ENCODE measurements around the gene FAM184A. TPM values are rescaled to one million over a fixed set of nuclear protein-coding genes. Genes with fewer than 3 reads are reported as not detected.

FAM184A gene
- total RNA-seq, 4 donors from 2014 or later: 0.19 to 6.8 (median 1.8) TPM

GRCh38 chr6:119073307-119074051, 5.0 kb downstream of the FAM184A start:
- no peak overlapping the region for H3K27ac ChIP-seq

GRCh38 chr6:119071576-119071975, 6.9 kb downstream of the FAM184A start:
- TF ChIP-seq CTCF (IDR thresholded peaks at IDR 0.05): no peak
- no peak for TF ChIP-seq POLR2AphosphoS5 (IDR thresholded peaks at IDR 0.05)
- TF ChIP-seq POLR2A (IDR thresholded peaks at IDR 0.05): no peak
- Histone ChIP-seq H3K9me3 (no peaks in the 10 kb centered on the region), H3K4me3 (no peak overlapping the region), H3K4me1 (no peaks in the 10 kb centered on the region), H3K27me3 (no peaks in the 10 kb centered on the region), H3K27ac (no peak overlapping the region), H3K36me3 (no peaks in the 10 kb centered on the region)
- DNase-seq (ENCODE audit: low spot score in 2 of 2): no peak
- WGBS: 96% methylated on average over 2 of the region's 2 CpGs

More at GRCh38 chr6:119073307-119074051, 5.0 kb downstream of the FAM184A start:
- Histone ChIP-seq H3K9me3 (no peaks in the 10 kb centered on the region), H3K4me3 (no peak overlapping the region), H3K27me3 (no peaks in the 10 kb centered on the region), H3K36me3 (no peaks in the 10 kb centered on the region), H3K4me1 (peaks cover 11% of the 10 kb centered on the region)
- no peak for DNase-seq (ENCODE audit: low spot score in 2 of 2)
- TF ChIP-seq CTCF (IDR thresholded peaks at IDR 0.05) (no peak), EP300 (IDR thresholded peaks at IDR 0.05) (no peak), POLR2A (IDR thresholded peaks at IDR 0.05) (no peak), POLR2AphosphoS5 (IDR thresholded peaks at IDR 0.05) (no peak)
- WGBS: 84% methylated on average over 4 of the region's 4 CpGs

GRCh38 chr6:119067091-119067490, 11.4 kb downstream of the FAM184A start:
- no peak for TF ChIP-seq EP300 (IDR thresholded peaks at IDR 0.05)
- no peak for TF ChIP-seq POLR2A (IDR thresholded peaks at IDR 0.05)
- TF ChIP-seq POLR2AphosphoS5 (IDR thresholded peaks at IDR 0.05): no peak
- no peak for TF ChIP-seq CTCF (IDR thresholded peaks at IDR 0.05)
- no peak overlapping the region for H3K27ac ChIP-seq
- H3K9me3 ChIP-seq: no peaks in the 10 kb centered on the region
- H3K36me3 ChIP-seq: no peaks in the 10 kb centered on the region
- H3K4me3 ChIP-seq: no peak overlapping the region
- no peak for DNase-seq (ENCODE audit: low spot score in 2 of 2)
- H3K27me3 ChIP-seq: no peaks in the 10 kb centered on the region
- H3K4me1 ChIP-seq: no peaks in the 10 kb centered on the region

- Histone ChIP-seq H3K27ac (no peak overlapping the region), H3K4me1 (no peaks in the 10 kb centered on the region), H3K27me3 (no peaks in the 10 kb centered on the region), H3K36me3 (no peaks in the 10 kb centered on the region), H3K4me3 (no peak overlapping the region), H3K9me3 (no peaks in the 10 kb centered on the region)
- WGBS: 89% methylated on average over 1 of the region's 1 CpG
- TF ChIP-seq POLR2A (IDR thresholded peaks at IDR 0.05) (no peak), POLR2AphosphoS5 (IDR thresholded peaks at IDR 0.05) (no peak), CTCF (IDR thresholded peaks at IDR 0.05) (no peak), EP300 (IDR thresholded peaks at IDR 0.05) (no peak)
- no peak for DNase-seq (ENCODE audit: low spot score in 2 of 2)
Observed at GRCh38 chr6:119066517-119066916, 11.9 kb downstream of the FAM184A start.

GRCh38 chr6:119065955-119066354, 12.5 kb downstream of the FAM184A start:
- H3K27me3 ChIP-seq: no peaks in the 10 kb centered on the region
- H3K36me3 ChIP-seq: no peaks in the 10 kb centered on the region
- no peak overlapping the region for H3K4me3 ChIP-seq
- 73% methylated on average over 2 of the region's 2 CpGs for WGBS
- no peak for DNase-seq (ENCODE audit: low spot score in 2 of 2)
- no peaks in the 10 kb centered on the region for H3K4me1 ChIP-seq
- no peak overlapping the region for H3K27ac ChIP-seq
- no peaks in the 10 kb centered on the region for H3K9me3 ChIP-seq
- no peak for TF ChIP-seq POLR2A (IDR thresholded peaks at IDR 0.05)
- no peak for TF ChIP-seq POLR2AphosphoS5 (IDR thresholded peaks at IDR 0.05)
- TF ChIP-seq EP300 (IDR thresholded peaks at IDR 0.05): no peak
- no peak for TF ChIP-seq CTCF (IDR thresholded peaks at IDR 0.05)

Measured in suprapubic skin (tissue), 4 donors.